Kidney epithelial cell (primary cell): ENCODE results near the gene EIF4E1B. TPM values are rescaled to one million over a fixed set of nuclear protein-coding genes. Genes with fewer than 3 reads are reported as not detected.

ENCODE experiments used
- DNase-seq: peaks from one replicate; pipeline ENCODE4 v3.0.0-alpha.2; 2010; ENCODE audit warnings: low read depth
- H3K27me3 ChIP-seq: 2 replicates; pipeline ENCODE4 v1.6.0; 2011; ENCODE audit warnings: low read length; ENCODE audit not compliant: control insufficient read depth, insufficient read depth
- H3K36me3 ChIP-seq: 2 replicates; pipeline ENCODE4 v1.5.1; 2011; ENCODE audit warnings: low read length; ENCODE audit not compliant: control insufficient read depth, insufficient read depth
- H3K4me3 ChIP-seq: 2 replicates; pipeline ENCODE4 v1.5.1; 2011; ENCODE audit warnings: low read depth, mild to moderate bottlenecking, control low read depth, low read length
- CTCF ChIP-seq: IDR thresholded peaks from 2 replicates; pipeline ENCODE4 v1.5.1; 2011; ENCODE audit warnings: mild to moderate bottlenecking, moderate library complexity, low read length, control low read depth, inconsistent platforms; ENCODE audit not compliant: insufficient read depth, poor library complexity, severe bottlenecking
- total RNA-seq: library from RNA; depleted of rRNA; stranded (reverse); fragments of >200 nt; gene quantifications from 2 replicates; pipeline ENCODE4 v1.2.3, GENCODE V29; 2015

Gene EIF4E1B
- total RNA-seq, result not detected in 2 replicates

DNA sequence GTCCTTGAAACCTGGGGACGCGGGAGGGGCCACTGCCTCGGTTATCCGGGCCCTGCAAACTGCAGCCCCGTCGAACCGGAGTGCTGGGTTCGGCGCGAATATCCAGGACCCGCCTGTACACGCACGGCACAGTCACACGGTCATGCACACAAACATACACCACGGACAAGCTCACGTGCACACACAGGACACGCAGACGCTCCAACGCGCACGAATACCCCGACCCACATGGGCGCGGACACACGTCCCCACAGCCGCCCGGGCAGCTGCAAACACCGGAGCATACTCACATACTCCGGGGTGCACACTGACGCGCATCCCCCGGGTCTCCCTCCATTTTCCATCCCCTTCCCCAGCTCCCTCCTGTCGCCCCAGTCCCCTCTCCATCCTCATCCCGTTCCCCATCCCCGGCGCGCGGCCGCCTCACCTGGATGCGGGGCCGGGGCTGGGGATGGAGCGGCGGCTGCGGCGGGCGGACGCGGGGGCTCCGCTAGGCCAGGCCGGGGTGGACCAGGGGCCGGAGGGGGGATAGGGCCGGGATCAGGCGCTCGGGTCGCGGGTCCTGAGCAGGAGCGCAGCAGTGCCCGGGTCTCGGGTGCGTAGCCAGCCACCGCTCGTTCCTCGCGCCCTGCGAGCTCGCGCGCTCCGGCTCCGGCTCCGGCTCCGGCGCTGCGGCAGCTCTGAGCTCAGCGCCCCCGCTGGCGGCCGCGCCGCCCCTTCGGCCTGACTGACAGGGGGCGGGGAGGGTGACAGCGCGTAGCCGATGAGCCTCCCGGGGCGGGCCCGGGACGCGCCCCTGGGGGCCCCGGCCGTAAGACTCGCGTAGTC is at the start of gene EIF4E1B, which contains the start of gene SNCB:
TSS of gene EIF4E1B (plus strand) at position 823 of the 828 bp plus-strand sequence. CDS start 12,113 bp downstream, outside the sequence.
TSS of gene SNCB (minus strand) at position 682 of the 828 bp plus-strand sequence. CDS start 880 bp downstream, outside the sequence.
- DNase-seq, result no peak
- Histone ChIP-seq H3K36me3 (no peaks in the 10 kb centered on the region), H3K27me3 (peaks cover 57% of the 10 kb centered on the region), H3K4me3 (peak within 1 kb of the TSS; percentile 14)
- TF ChIP-seq CTCF, result no peak

GRCh38 chr5:176581361-176581760 is 49.1 kb upstream of the EIF4E1B start:
- TF ChIP-seq CTCF, result no peak
- Histone ChIP-seq H3K27me3 (no peaks in the 10 kb centered on the region), H3K4me3 (no peak overlapping the region), H3K36me3 (no peaks in the 10 kb centered on the region)
- no peak for DNase-seq

DNA sequence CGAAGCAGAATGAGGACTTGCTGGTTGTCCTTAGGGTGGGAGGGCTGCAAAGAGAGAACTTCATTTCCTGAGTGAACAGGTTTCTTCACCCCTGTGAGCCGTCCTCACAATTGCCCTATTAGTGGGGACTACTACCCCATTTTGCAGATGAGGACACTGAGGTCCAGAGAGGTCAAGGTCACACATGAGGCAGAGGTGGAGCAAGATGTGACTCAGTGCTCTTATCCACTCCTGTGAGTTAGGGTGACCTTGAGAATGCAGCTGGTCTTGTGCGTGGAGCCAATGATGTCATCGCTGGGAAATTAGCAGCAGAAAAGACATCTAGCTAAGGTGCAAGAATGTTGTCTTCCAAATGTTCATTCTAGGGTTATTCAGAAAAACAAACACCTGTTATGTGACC is 47.4 kb upstream of the EIF4E1B start:
- no peaks in the 10 kb centered on the region for H3K27me3 ChIP-seq

GRCh38 chr5:176587398-176587797 is 43.1 kb upstream of the EIF4E1B start:
- H3K27me3 ChIP-seq, result no peaks in the 10 kb centered on the region
- no peak for TF ChIP-seq CTCF
- H3K4me3 ChIP-seq, result no peak overlapping the region
- no peaks in the 10 kb centered on the region for H3K36me3 ChIP-seq
- DNase-seq, result no peak

More for the DNA sequence above, 47.4 kb upstream of the EIF4E1B start:
- DNase-seq, result no peak
- H3K36me3 ChIP-seq, result no peaks in the 10 kb centered on the region
- no peak overlapping the region for H3K4me3 ChIP-seq
- no peak for TF ChIP-seq CTCF

DNA sequence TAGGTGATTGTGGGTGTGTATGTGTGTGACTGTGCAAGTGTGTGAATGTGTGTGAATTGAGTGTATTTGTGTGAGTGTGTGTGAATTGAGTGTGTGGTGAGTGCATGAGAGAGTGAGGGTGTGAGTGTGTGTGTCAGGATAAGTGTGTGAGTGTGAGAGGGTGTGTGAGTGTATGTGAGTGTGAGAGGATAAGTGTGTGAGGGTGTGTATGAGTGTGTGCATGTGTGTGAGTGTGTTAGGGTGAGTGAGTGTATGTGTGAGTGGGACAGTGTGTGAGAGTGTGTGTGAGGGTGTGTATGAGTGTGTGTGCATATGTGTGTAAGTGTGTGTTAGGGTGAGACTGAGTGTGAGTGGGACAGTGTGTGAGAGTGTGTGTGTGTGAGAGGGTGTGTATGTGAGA is 42.2 kb upstream of the EIF4E1B start:
- DNase-seq, result no peak
- H3K36me3 ChIP-seq, result no peaks in the 10 kb centered on the region
- no peaks in the 10 kb centered on the region for H3K27me3 ChIP-seq
- TF ChIP-seq CTCF, result no peak
- no peak overlapping the region for H3K4me3 ChIP-seq
